ENCODE measurements around the gene TMC5. TPM values are rescaled to one million over a fixed set of nuclear protein-coding genes. Genes with fewer than 3 reads are reported as not detected.

TMC5 gene
- total and polyA plus RNA-seq, 2 donors (not counting 3 experiments of a cell fraction or from before 2014, with no cell fraction given), result not detected

- H3K4me2 ChIP-seq (ENCODE audit: insufficient read depth, low read length), result no peak overlapping the region
Observed at GRCh38 chr16:19505600-19506303, 88.1 kb downstream of the TMC5 start.

GRCh38 chr16:19506965-19507364 is 89.3 kb downstream of the TMC5 start:
- peaks cover 4 to 11% of the 10 kb centered on the region in 2 experiments for H3K36me3 ChIP-seq (ENCODE audit: control insufficient read depth in 2 of 2, extremely low read depth in 1 of 2, insufficient read depth in 2 of 2, low read length in 2 of 2)
- H3K9ac ChIP-seq (replicated peaks; ENCODE audit: extremely low read depth, insufficient read depth, low read length), result no peak overlapping the region
- no peaks in the 10 kb centered on the region for H3K27me3 ChIP-seq (ENCODE audit: control insufficient read depth in 2 of 2, insufficient read depth in 2 of 2, low read length in 2 of 2)
- no peak overlapping the region for H2AFZ ChIP-seq (ENCODE audit: low read depth, low read length)
- H3K9me1 ChIP-seq (replicated peaks; ENCODE audit: control insufficient read depth, extremely low read depth, insufficient read depth, low read length), result no peaks in the 10 kb centered on the region
- dilution Hi-C loops (cut with MboI; ENCODE audit: extremely low pct_ligation_motif_present, low sequenced_read_pairs) (no loop called here), intact Hi-C loops (cut with micrococcal nuclease) (no loop called here)
- ChIA-PET POLR2A (no interaction called here), CTCF (interaction anchor here (1.0 to 2.8 kb wide), 2 partner anchors 15 to 524 kb away, joined by 3 to 9 read pairs; partner anchors contain the start of genes GDE1 and TMC7)
- no peak for FAIRE-seq
- peaks cover 7% of the 10 kb centered on the region for H3K4me1 ChIP-seq (ENCODE audit: control insufficient read depth, extremely low read depth, insufficient read depth, low read length)
- no peaks in the 10 kb centered on the region for H4K20me1 ChIP-seq (replicated peaks; ENCODE audit: control insufficient read depth, extremely low read depth, insufficient read depth, low read length)
- no peak for DNase-seq (ENCODE audit: low read depth, low spot score)
- H3K79me2 ChIP-seq (ENCODE audit: control insufficient read depth, insufficient read depth, low read length), result no peaks in the 10 kb centered on the region
- H3K27ac ChIP-seq (ENCODE audit: insufficient read depth, low read depth, low read length), result no peak overlapping the region
- no peaks in the 10 kb centered on the region for H3K9me3 ChIP-seq (replicated peaks; ENCODE audit: control insufficient read depth, insufficient read depth, low read length)
- no TSS peak for BruUV-seq (replicated peaks)
- no peak overlapping the region for H3K4me3 ChIP-seq (replicated peaks in 1 of 3; ENCODE audit: insufficient read depth in 1 of 3, low read depth in 1 of 3, low read length in 3 of 3)
- H3K4me2 ChIP-seq (ENCODE audit: insufficient read depth, low read length), result no peak overlapping the region
- no peak for TF ChIP-seq CTCF (IDR thresholded peaks at IDR 0.05; ENCODE audit: extremely low read depth in 1 of 2, insufficient read depth in 1 of 2, low read depth in 1 of 2, low read length in 2 of 2)
- TF ChIP-seq GATA2 (IDR thresholded peaks at IDR 0.05; ENCODE audit: insufficient read depth, insufficient read length, low read depth, low read length), result no peak
- TF ChIP-seq MYC (IDR thresholded peaks at IDR 0.05; ENCODE audit: low read depth, low read length), result no peak
- TF ChIP-seq POLR2AphosphoS5 (IDR thresholded peaks at IDR 0.05; ENCODE audit: insufficient read depth, low read depth, low read length), result no peak
- TF ChIP-seq JUN (IDR thresholded peaks at IDR 0.05; ENCODE audit: borderline replicate concordance, insufficient read depth, insufficient read length, low read depth), result no peak
- no peak for TF ChIP-seq FOS (IDR thresholded peaks at IDR 0.05; ENCODE audit: borderline replicate concordance, insufficient read depth, low read length)
- TF ChIP-seq EZH2 (IDR thresholded peaks at IDR 0.05; ENCODE audit: borderline replicate concordance, low read depth, low read length, severe bottlenecking), result no peak
- no peak for TF ChIP-seq MAX (IDR thresholded peaks at IDR 0.05; ENCODE audit: insufficient read depth, insufficient read length)

More at GRCh38 chr16:19505600-19506303, 88.1 kb downstream of the TMC5 start:
- H3K9me1 ChIP-seq (replicated peaks; ENCODE audit: control insufficient read depth, extremely low read depth, insufficient read depth, low read length), result no peaks in the 10 kb centered on the region
- ChIA-PET CTCF (interaction anchor here (0.7 to 2.8 kb wide), 8 partner anchors 8 to 522 kb away, joined by 3 to 9 read pairs (median 6); partner anchors contain the start of genes GDE1, TMC7 and VPS35L), POLR2A (no interaction called here)
- peaks cover 4 to 12% of the 10 kb centered on the region in 2 experiments for H3K36me3 ChIP-seq (ENCODE audit: control insufficient read depth in 2 of 2, extremely low read depth in 1 of 2, insufficient read depth in 2 of 2, low read length in 2 of 2)
- H3K9me3 ChIP-seq (replicated peaks; ENCODE audit: control insufficient read depth, insufficient read depth, low read length), result no peaks in the 10 kb centered on the region
- H3K27me3 ChIP-seq (ENCODE audit: control insufficient read depth in 2 of 2, insufficient read depth in 2 of 2, low read length in 2 of 2), result no peaks in the 10 kb centered on the region
- H2AFZ ChIP-seq (ENCODE audit: low read depth, low read length), result no peak overlapping the region
- BruUV-seq (replicated peaks), result no TSS peak
- DNase-seq (ENCODE audit: low read depth, low spot score) (peak; percentile 89), FAIRE-seq (no peak)
- no peak for TF ChIP-seq POLR2AphosphoS5 (IDR thresholded peaks at IDR 0.05; ENCODE audit: insufficient read depth, low read depth, low read length)
- TF ChIP-seq JUN (IDR thresholded peaks at IDR 0.05; ENCODE audit: borderline replicate concordance, insufficient read depth, insufficient read length, low read depth), result peak; percentile 12
- peaks cover 7% of the 10 kb centered on the region for H3K4me1 ChIP-seq (ENCODE audit: control insufficient read depth, extremely low read depth, insufficient read depth, low read length)
- no peak overlapping the region for H3K27ac ChIP-seq (ENCODE audit: insufficient read depth, low read depth, low read length)
- no peaks in the 10 kb centered on the region for H4K20me1 ChIP-seq (replicated peaks; ENCODE audit: control insufficient read depth, extremely low read depth, insufficient read depth, low read length)
- no peaks in the 10 kb centered on the region for H3K79me2 ChIP-seq (ENCODE audit: control insufficient read depth, insufficient read depth, low read length)
- dilution Hi-C loops (cut with MboI; ENCODE audit: extremely low pct_ligation_motif_present, low sequenced_read_pairs) (no loop called here), intact Hi-C loops (cut with micrococcal nuclease) (no loop called here)
- H3K9ac ChIP-seq (replicated peaks; ENCODE audit: extremely low read depth, insufficient read depth, low read length), result no peak overlapping the region
- no peak overlapping the region for H3K4me3 ChIP-seq (replicated peaks in 1 of 3; ENCODE audit: insufficient read depth in 1 of 3, low read depth in 1 of 3, low read length in 3 of 3)
